Astrocyte (in vitro differentiated cells and primary cell): ENCODE measurements around the gene DCAF4L1. TPM values are rescaled to one million over a fixed set of nuclear protein-coding genes. Genes with fewer than 3 reads are reported as not detected.

ENCODE experiments used
- DNase-seq: peaks from one replicate; pipeline ENCODE4 v3.0.0-alpha.2; 2010; ENCODE audit warnings: low read depth
- FAIRE-seq: peaks from 2 replicates; lab custom pipeline; 2011; peaks lifted over from hg19 to GRCh38; lab: Jason Lieb, UNC
- H2AFZ ChIP-seq: 2 replicates; pipeline ENCODE4 v1.6.0; 2012; ENCODE audit warnings: low read depth, low read length, inconsistent platforms
- H3K27ac ChIP-seq: 2 replicates; pipeline ENCODE4 v1.5.1; 2011; ENCODE audit warnings: low read depth, low read length, inconsistent platforms
- H3K27me3 ChIP-seq: 2 replicates; pipeline ENCODE4 v1.6.0; 2011; ENCODE audit warnings: low read length, inconsistent platforms; ENCODE audit not compliant: insufficient read depth
- H3K36me3 ChIP-seq: 2 replicates; pipeline ENCODE4 v1.5.1; 2011; ENCODE audit warnings: low read length, inconsistent platforms; ENCODE audit not compliant: insufficient read depth
- H3K4me1 ChIP-seq: 2 replicates; pipeline ENCODE4 v1.5.1; 2011; ENCODE audit warnings: low read length, inconsistent platforms; ENCODE audit not compliant: insufficient read depth
- H3K4me2 ChIP-seq: 2 replicates; pipeline ENCODE4 v1.6.0; 2012; ENCODE audit warnings: low read length, inconsistent platforms
- H3K4me3 ChIP-seq: 2 replicates; pipeline ENCODE4 v1.5.1; 2011; ENCODE audit warnings: low read depth, mild to moderate bottlenecking, low read length, inconsistent platforms; ENCODE audit not compliant: insufficient read depth
- H3K79me2 ChIP-seq: 2 replicates; pipeline ENCODE4 v1.6.0; 2012; ENCODE audit warnings: mild to moderate bottlenecking, low read length, inconsistent platforms; ENCODE audit not compliant: insufficient read depth
- H3K9ac ChIP-seq: 2 replicates; pipeline ENCODE4 v1.6.0; 2012; ENCODE audit warnings: mild to moderate bottlenecking, low read length, inconsistent platforms
- H3K9me3 ChIP-seq: 2 replicates; pipeline ENCODE4 v1.5.1; 2012; ENCODE audit warnings: low read depth, mild to moderate bottlenecking, low read length, inconsistent platforms; ENCODE audit not compliant: insufficient read depth
- H4K20me1 ChIP-seq: 2 replicates; pipeline ENCODE4 v1.6.0; 2012; ENCODE audit warnings: low read length, inconsistent platforms; ENCODE audit not compliant: insufficient read depth
- H3K27ac Mint-ChIP-seq: one replicate; pipeline ENCODE4 v1.8.0; 2021; ENCODE audit warnings: mild to moderate bottlenecking, mixed read lengths; ENCODE audit not compliant: unreplicated experiment
- H3K27me3 Mint-ChIP-seq: one replicate; pipeline ENCODE4 v1.8.0; 2021; ENCODE audit warnings: low read depth, mixed read lengths; ENCODE audit not compliant: unreplicated experiment
- H3K36me3 Mint-ChIP-seq: one replicate; pipeline ENCODE4 v1.8.0; 2021; ENCODE audit warnings: low read depth, mixed read lengths; ENCODE audit not compliant: unreplicated experiment
- H3K4me1 Mint-ChIP-seq: one replicate; pipeline ENCODE4 v1.8.0; 2021; ENCODE audit warnings: low read depth, mixed read lengths; ENCODE audit not compliant: unreplicated experiment
- H3K4me3 Mint-ChIP-seq: one replicate; pipeline ENCODE4 v1.8.0; 2021; ENCODE audit warnings: mild to moderate bottlenecking, moderate library complexity, mixed read lengths; ENCODE audit not compliant: unreplicated experiment
- H3K9me3 Mint-ChIP-seq: one replicate; pipeline ENCODE4 v1.8.0; 2021; ENCODE audit warnings: mild to moderate bottlenecking, mixed read lengths; ENCODE audit not compliant: unreplicated experiment
- EZH2 ChIP-seq: IDR thresholded peaks from 2 replicates; pipeline ENCODE4 v1.6.1; 2012; ENCODE audit warnings: mild to moderate bottlenecking, low read length, inconsistent platforms; ENCODE audit not compliant: insufficient read depth
- total RNA-seq: library from RNA; stranded (reverse); gene quantifications from 2 replicates; pipeline ENCODE4 v1.2.1, GENCODE V29; 2021
- TF ChIP-seq, protein P1 (sequence below): IDR thresholded peaks from 2 replicates; pipeline ENCODE4 v1.5.1; 2011; ENCODE audit warnings: low read depth, mild to moderate bottlenecking, inconsistent platforms, low read length, moderate library complexity; ENCODE audit not compliant: insufficient read depth

DCAF4L1 gene
- total RNA-seq, 1 donor from 2014 or later = 0.20 TPM

GRCh38 chr4:41933997-41934503 lies 47.5 kb upstream of the DCAF4L1 start:
- peaks cover 39% of the 10 kb centered on the region for H3K79me2 ChIP-seq

GRCh38 chr4:41934514-41934900 lies 47.0 kb upstream of the DCAF4L1 start:
- peak overlapping the region; percentile 95 for H3K4me3 Mint-ChIP-seq
- H3K27me3 ChIP-seq = peaks cover 3% of the 10 kb centered on the region
- H3K9me3 Mint-ChIP-seq = no peaks in the 10 kb centered on the region
- peaks cover 4% of the 10 kb centered on the region for H3K36me3 ChIP-seq
- H3K36me3 Mint-ChIP-seq = peaks cover 3% of the 10 kb centered on the region
- H3K4me1 Mint-ChIP-seq = peaks cover 13% of the 10 kb centered on the region
- H3K79me2 ChIP-seq = peaks cover 44% of the 10 kb centered on the region
- H3K9me3 ChIP-seq = no peaks in the 10 kb centered on the region
- no peak for FAIRE-seq
- H3K27me3 Mint-ChIP-seq = no peaks in the 10 kb centered on the region
- H2AFZ ChIP-seq = peak overlapping the region; percentile 93
- peaks cover 26% of the 10 kb centered on the region for H4K20me1 ChIP-seq
- DNase-seq = no peak
- H3K4me3 ChIP-seq = peak overlapping the region; percentile 91
- H3K9ac ChIP-seq = no peak overlapping the region
- peaks cover 7% of the 10 kb centered on the region for H3K4me1 ChIP-seq
- peak overlapping the region; percentile 87 for H3K4me2 ChIP-seq
- H3K27ac ChIP-seq = no peak overlapping the region
- no peak overlapping the region for H3K27ac Mint-ChIP-seq
- TF ChIP-seq, protein P1, sequence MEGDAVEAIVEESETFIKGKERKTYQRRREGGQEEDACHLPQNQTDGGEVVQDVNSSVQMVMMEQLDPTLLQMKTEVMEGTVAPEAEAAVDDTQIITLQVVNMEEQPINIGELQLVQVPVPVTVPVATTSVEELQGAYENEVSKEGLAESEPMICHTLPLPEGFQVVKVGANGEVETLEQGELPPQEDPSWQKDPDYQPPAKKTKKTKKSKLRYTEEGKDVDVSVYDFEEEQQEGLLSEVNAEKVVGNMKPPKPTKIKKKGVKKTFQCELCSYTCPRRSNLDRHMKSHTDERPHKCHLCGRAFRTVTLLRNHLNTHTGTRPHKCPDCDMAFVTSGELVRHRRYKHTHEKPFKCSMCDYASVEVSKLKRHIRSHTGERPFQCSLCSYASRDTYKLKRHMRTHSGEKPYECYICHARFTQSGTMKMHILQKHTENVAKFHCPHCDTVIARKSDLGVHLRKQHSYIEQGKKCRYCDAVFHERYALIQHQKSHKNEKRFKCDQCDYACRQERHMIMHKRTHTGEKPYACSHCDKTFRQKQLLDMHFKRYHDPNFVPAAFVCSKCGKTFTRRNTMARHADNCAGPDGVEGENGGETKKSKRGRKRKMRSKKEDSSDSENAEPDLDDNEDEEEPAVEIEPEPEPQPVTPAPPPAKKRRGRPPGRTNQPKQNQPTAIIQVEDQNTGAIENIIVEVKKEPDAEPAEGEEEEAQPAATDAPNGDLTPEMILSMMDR = no peak

More at GRCh38 chr4:41933997-41934503, 47.5 kb upstream of the DCAF4L1 start:
- H3K27ac ChIP-seq = no peak overlapping the region
- peaks cover 13% of the 10 kb centered on the region for H3K4me1 Mint-ChIP-seq
- H3K27me3 ChIP-seq = peaks cover 3% of the 10 kb centered on the region
- no peaks in the 10 kb centered on the region for H3K27me3 Mint-ChIP-seq
- peaks cover 2% of the 10 kb centered on the region for H3K36me3 ChIP-seq
- FAIRE-seq = no peak
- DNase-seq = no peak
- TF ChIP-seq EZH2 = no peak
- TF ChIP-seq, protein P1 = no peak
- peak overlapping the region; percentile 95 for H3K4me3 Mint-ChIP-seq
- H3K4me1 ChIP-seq = peaks cover 7% of the 10 kb centered on the region
- no peak overlapping the region for H3K4me3 ChIP-seq
- H3K4me2 ChIP-seq = no peak overlapping the region
- H3K36me3 Mint-ChIP-seq = peaks cover 2% of the 10 kb centered on the region
- no peak overlapping the region for H3K9ac ChIP-seq
- peak overlapping the region; percentile 93 for H2AFZ ChIP-seq
- H4K20me1 ChIP-seq = peaks cover 22% of the 10 kb centered on the region
- H3K9me3 ChIP-seq = no peaks in the 10 kb centered on the region
- no peak overlapping the region for H3K27ac Mint-ChIP-seq
- H3K9me3 Mint-ChIP-seq = no peaks in the 10 kb centered on the region

DNA sequence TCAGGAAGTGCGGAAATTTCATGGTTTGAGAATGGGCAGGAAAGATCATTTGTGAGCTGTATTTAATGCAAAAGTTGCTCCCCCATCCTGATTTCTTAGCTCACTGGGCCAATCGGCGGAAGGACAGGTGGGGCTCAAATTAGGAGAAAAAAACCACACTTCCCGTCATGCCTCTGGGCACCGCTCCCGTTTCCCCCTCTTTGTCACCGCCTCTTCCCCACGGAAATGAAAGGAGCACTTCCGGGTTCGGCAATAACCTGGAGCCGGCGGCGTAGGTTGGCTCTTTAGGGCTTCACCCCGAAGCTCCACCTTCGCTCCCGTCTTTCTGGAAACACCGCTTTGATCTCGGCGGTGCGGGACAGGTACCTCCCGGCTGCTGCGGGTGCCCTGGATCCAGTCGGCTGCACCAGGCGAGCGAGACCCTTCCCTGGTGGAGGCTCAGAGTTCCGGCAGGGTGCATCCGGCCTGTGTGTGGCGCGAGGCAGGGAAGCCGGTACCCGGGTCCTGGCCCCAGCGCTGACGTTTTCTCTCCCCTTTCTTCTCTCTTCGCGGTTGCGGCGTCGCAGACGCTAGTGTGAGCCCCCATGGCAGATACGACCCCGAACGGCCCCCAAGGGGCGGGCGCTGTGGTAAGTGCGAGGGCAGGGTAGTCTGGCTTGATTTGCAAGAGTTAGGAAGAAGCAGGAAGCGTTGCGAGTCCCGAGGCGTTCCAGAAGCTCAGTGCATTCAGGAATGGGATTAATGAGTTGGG lies 46.5 kb upstream of the DCAF4L1 start, which contains the start of gene TMEM33:
Gene TMEM33, plus strand, starts transcription at position 529 of the 751 bp plus-strand sequence. Its CDS starts 56 bp downstream, at position 585.
- Histone ChIP-seq H3K4me3 (peak within 1 kb of the TSS; percentile 91), H3K4me2 (peak within 1 kb of the TSS; percentile 87), H3K9ac (peak within 1 kb of the TSS; percentile 91), H3K36me3 (peaks cover 4% of the 10 kb centered on the region), H3K9me3 (no peaks in the 10 kb centered on the region), H3K27ac (peak within 1 kb of the TSS; percentile 78), H3K79me2 (peaks cover 50% of the 10 kb centered on the region), H2AFZ (peak within 1 kb of the TSS; percentile 93), H4K20me1 (peaks cover 26% of the 10 kb centered on the region), H3K4me1 (peaks cover 7% of the 10 kb centered on the region), H3K27me3 (peaks cover 3% of the 10 kb centered on the region)
- Mint-ChIP-seq H3K4me1 (peaks cover 13% of the 10 kb centered on the region), H3K4me3 (peak within 1 kb of the TSS; percentile 95), H3K27ac (peak within 1 kb of the TSS; percentile 81), H3K27me3 (no peaks in the 10 kb centered on the region), H3K36me3 (peaks cover 6% of the 10 kb centered on the region), H3K9me3 (no peaks in the 10 kb centered on the region)
- peak; percentile 62 for FAIRE-seq
- no peak for TF ChIP-seq EZH2
- TF ChIP-seq, protein P1 = no peak
- peak; percentile 76 for DNase-seq
